Endothelial cell of umbilical vein (primary cell): Measurements from ENCODE around the gene DIP2A. TPM values are rescaled to one million over a fixed set of nuclear protein-coding genes. Genes with fewer than 3 reads are reported as not detected.

ENCODE experiments used
- BruUV-seq: library from RNA; stranded (reverse); fragments of 400-500 nt; replicated peaks from 2 replicates; lab custom pipeline; 2021; lab: Mats Ljungman, UMichigan
- CTCF ChIA-PET: fragments of 300-600, 350-600 bp; sonication (Branson Sonifier 250); formaldehyde crosslinking; loops from one replicate; lab custom pipeline; 2021; ENCODE audit warnings: antibody characterized with exemption, inconsistent platforms; lab: Charles Lee
- POLR2A ChIA-PET: fragments of 300-600, 350-600 bp; sonication (Branson Sonifier 250); formaldehyde crosslinking; loops from one replicate; lab custom pipeline; 2021; ENCODE audit warnings: antibody characterized with exemption, inconsistent platforms; lab: Charles Lee
- DNase-seq: peaks from one replicate; pipeline ENCODE4 v3.0.0-alpha.2; 2011; ENCODE audit warnings: low read depth, low spot score
- FAIRE-seq: peaks from 2 replicates; lab custom pipeline; 2011; peaks lifted over from hg19 to GRCh38; lab: Jason Lieb, UNC
- H2AFZ ChIP-seq: 2 replicates; pipeline ENCODE4 v1.6.0; 2012; ENCODE audit warnings: low read depth, low read length, control low read depth, inconsistent platforms
- H3K27ac ChIP-seq: 2 replicates; pipeline ENCODE4 v1.5.1; 2011; ENCODE audit warnings: low read depth, mild to moderate bottlenecking, control low read depth, low read length, moderate library complexity; ENCODE audit not compliant: insufficient read depth
- H3K27me3 ChIP-seq, 2 experiments: 2 replicates each; pipeline versions ENCODE4 v1.6.0 to v1.6.1; 2011; ENCODE audit warnings: low read length in 2 of 2, mixed read lengths in 1 of 2; ENCODE audit not compliant: control insufficient read depth in 2 of 2, insufficient read depth in 2 of 2
- H3K36me3 ChIP-seq, 2 experiments: 2 replicates in 1 of 2; 3 replicates in 1 of 2; pipeline ENCODE4 v1.5.1; 2011; ENCODE audit warnings: low read length in 2 of 2, mild to moderate bottlenecking in 1 of 2, moderate library complexity in 1 of 2; ENCODE audit not compliant: control insufficient read depth in 2 of 2, insufficient read depth in 2 of 2; ENCODE audit errors: extremely low read depth in 1 of 2
- H3K4me1 ChIP-seq: 3 replicates; pipeline ENCODE4 v1.5.1; 2011; ENCODE audit warnings: mild to moderate bottlenecking, low read length; ENCODE audit not compliant: control insufficient read depth, insufficient read depth; ENCODE audit errors: extremely low read depth
- H3K4me2 ChIP-seq: 2 replicates; pipeline ENCODE4 v1.6.1; 2011; ENCODE audit warnings: low read length, control low read depth, mixed read lengths; ENCODE audit not compliant: insufficient read depth
- H3K4me3 ChIP-seq, 3 experiments: fragments of 200-600 bp in 1 of 3; sonication (generic), shearing (Covaris generic) in 1 of 3; replicated peaks in 1 of 3; 2 replicates each; pipeline ENCODE4 v1.5.1; 2011 to 2016; ENCODE audit warnings: control low read depth in 3 of 3, low read length in 3 of 3, mild to moderate bottlenecking in 2 of 3, inconsistent platforms in 1 of 3, low read depth in 1 of 3, moderate library complexity in 1 of 3; ENCODE audit not compliant: insufficient read depth in 1 of 3
- H3K79me2 ChIP-seq: 2 replicates; pipeline ENCODE4 v1.6.0; 2012; ENCODE audit warnings: low read length, inconsistent platforms; ENCODE audit not compliant: control insufficient read depth, insufficient read depth
- H3K9ac ChIP-seq: replicated peaks from 2 replicates; pipeline ENCODE3; 2011; ENCODE audit warnings: low read length, control low read depth; ENCODE audit not compliant: insufficient read depth; ENCODE audit errors: extremely low read depth
- H3K9me1 ChIP-seq: replicated peaks from 3 replicates; pipeline ENCODE4 v1.6.0; 2011; ENCODE audit warnings: mild to moderate bottlenecking, low read length; ENCODE audit not compliant: control insufficient read depth, insufficient read depth; ENCODE audit errors: extremely low read depth
- H3K9me3 ChIP-seq: replicated peaks from 2 replicates; pipeline ENCODE4 v1.5.1; 2012; ENCODE audit warnings: low read length, inconsistent platforms; ENCODE audit not compliant: control insufficient read depth, insufficient read depth
- H4K20me1 ChIP-seq: replicated peaks from 2 replicates; pipeline ENCODE3; 2011; ENCODE audit warnings: mild to moderate bottlenecking, low read length; ENCODE audit not compliant: control insufficient read depth, insufficient read depth; ENCODE audit errors: extremely low read depth
- EZH2 ChIP-seq: IDR thresholded peaks from 2 replicates; pipeline ENCODE4 v1.6.1; 2012; ENCODE audit warnings: borderline replicate concordance, low read depth, mild to moderate bottlenecking, moderate library complexity, low read length, inconsistent platforms; ENCODE audit not compliant: severe bottlenecking
- FOS ChIP-seq: IDR thresholded peaks from 2 replicates; pipeline ENCODE4 v1.6.1; 2011; ENCODE audit warnings: mild to moderate bottlenecking, low read length, moderate library complexity, borderline replicate concordance; ENCODE audit not compliant: insufficient read depth
- GATA2 ChIP-seq: IDR thresholded peaks from 2 replicates; pipeline ENCODE4 v1.7.0; 2011; ENCODE audit warnings: low read depth, mild to moderate bottlenecking, moderate library complexity, mixed read lengths, low read length; ENCODE audit not compliant: insufficient read length, insufficient read depth
- JUN ChIP-seq: IDR thresholded peaks from 2 replicates; pipeline ENCODE4 v1.6.1; 2011; ENCODE audit warnings: borderline replicate concordance, low read depth; ENCODE audit not compliant: insufficient read length, insufficient read depth
- MAX ChIP-seq: IDR thresholded peaks from 2 replicates; pipeline ENCODE4 v1.6.1; 2011; ENCODE audit not compliant: insufficient read depth, insufficient read length
- MYC ChIP-seq: IDR thresholded peaks from one replicate; pipeline ENCODE4 v1.6.1; 2011; ENCODE audit warnings: mild to moderate bottlenecking, low read depth, low read length
- POLR2A ChIP-seq: IDR thresholded peaks from 2 replicates; pipeline ENCODE4 v1.6.1; 2012; ENCODE audit warnings: low read depth, mild to moderate bottlenecking, control low read depth, low read length
- POLR2AphosphoS5 ChIP-seq: IDR thresholded peaks from 2 replicates; pipeline ENCODE4 v1.6.1; 2012; ENCODE audit warnings: low read depth, mild to moderate bottlenecking, control low read depth, low read length, moderate library complexity; ENCODE audit not compliant: insufficient read depth
- dilution Hi-C: fragments of 300-500 bp; cut with MboI; formaldehyde crosslinking; loops from one replicate; pipeline ENCODE4 v1.15.0; 2019; ENCODE audit warnings: low sequenced_read_pairs; ENCODE audit not compliant: extremely low pct_ligation_motif_present
- intact Hi-C: fragments of 100-400 bp; cut with micrococcal nuclease; formaldehyde crosslinking; loops from one replicate; pipeline ENCODE4 v1.10.0; 2022
- polyA plus RNA-seq, 4 experiments: library from polyadenylated mRNA; depleted of rRNA in 3 of 4; stranded (reverse) in 3 of 4; unstranded in 1 of 4; fragments of >200 nt; gene quantifications; 2 replicates each; pipeline versions ENCODE4 v1.2.1 to v1.2.3, GENCODE V29; 2011 to 2012; ENCODE audit warnings: missing spikeins in 1 of 4
- total RNA-seq: library from RNA; stranded (reverse); gene quantifications from 2 replicates; pipeline ENCODE4 v1.2.3, GENCODE V29; 2021
- TF ChIP-seq, protein P1 (sequence below), 2 donors: IDR thresholded peaks; 1 replicate in 1 of 2; 2 replicates in 1 of 2; pipeline ENCODE4 v1.5.1; 2011; ENCODE audit warnings: low read length in 2 of 2, mild to moderate bottlenecking in 2 of 2, moderate library complexity in 2 of 2, control low read depth in 1 of 2, inconsistent platforms in 1 of 2, low read depth in 1 of 2; ENCODE audit not compliant: insufficient read depth in 1 of 2; ENCODE audit errors: extremely low read depth in 1 of 2

DIP2A gene
- total and polyA plus RNA-seq, 2 donors (not counting 3 experiments of a cell fraction or from before 2014, with no cell fraction given) = 34.5 to 62.1 TPM

DNA sequence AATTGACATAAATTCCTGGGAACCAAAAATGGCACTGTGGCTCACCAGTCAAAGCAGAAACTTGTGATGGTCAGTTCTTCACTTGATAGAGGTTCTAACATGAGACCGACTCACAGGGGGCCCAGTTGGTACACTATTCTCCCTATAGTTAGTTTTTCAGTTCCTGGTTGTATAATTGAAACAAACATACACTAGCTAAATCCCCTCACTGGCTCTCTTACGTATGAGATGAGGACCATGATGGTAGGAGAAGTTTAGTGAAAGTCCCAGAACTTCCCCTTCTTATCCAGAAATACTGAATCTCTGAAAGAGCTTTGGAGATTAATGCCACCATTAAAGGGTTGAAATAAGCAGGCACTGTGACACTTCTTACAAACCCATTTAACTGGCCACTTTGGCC lies 148.9 kb downstream of the DIP2A start:
- no TSS peak for BruUV-seq
- Histone ChIP-seq H3K36me3 (no peaks in the 10 kb centered on the region), H3K9ac (no peak overlapping the region), H3K27ac (no peak overlapping the region), H3K4me3 (no peak overlapping the region), H3K4me1 (no peaks in the 10 kb centered on the region), H3K4me2 (no peak overlapping the region), H3K9me1 (no peaks in the 10 kb centered on the region), H3K27me3 (peaks cover 14 to 17% of the 10 kb centered on the region in 2 experiments), H3K79me2 (no peaks in the 10 kb centered on the region), H3K9me3 (no peaks in the 10 kb centered on the region), H2AFZ (no peak overlapping the region), H4K20me1 (no peaks in the 10 kb centered on the region)
- ChIA-PET CTCF (interaction anchor here (1.1 kb wide), 1 partner anchor 11 kb away, joined by 4 read pairs; no protein-coding TSS in a partner anchor), POLR2A (no interaction called here)
- intact Hi-C loops = no loop called here
- dilution Hi-C loops = no loop called here
- FAIRE-seq = no peak
- no peak for DNase-seq
- TF ChIP-seq POLR2A = no peak
- TF ChIP-seq MYC = no peak
- TF ChIP-seq GATA2 = no peak
- no peak for TF ChIP-seq MAX
- no peak for TF ChIP-seq POLR2AphosphoS5
- TF ChIP-seq, protein P1, sequence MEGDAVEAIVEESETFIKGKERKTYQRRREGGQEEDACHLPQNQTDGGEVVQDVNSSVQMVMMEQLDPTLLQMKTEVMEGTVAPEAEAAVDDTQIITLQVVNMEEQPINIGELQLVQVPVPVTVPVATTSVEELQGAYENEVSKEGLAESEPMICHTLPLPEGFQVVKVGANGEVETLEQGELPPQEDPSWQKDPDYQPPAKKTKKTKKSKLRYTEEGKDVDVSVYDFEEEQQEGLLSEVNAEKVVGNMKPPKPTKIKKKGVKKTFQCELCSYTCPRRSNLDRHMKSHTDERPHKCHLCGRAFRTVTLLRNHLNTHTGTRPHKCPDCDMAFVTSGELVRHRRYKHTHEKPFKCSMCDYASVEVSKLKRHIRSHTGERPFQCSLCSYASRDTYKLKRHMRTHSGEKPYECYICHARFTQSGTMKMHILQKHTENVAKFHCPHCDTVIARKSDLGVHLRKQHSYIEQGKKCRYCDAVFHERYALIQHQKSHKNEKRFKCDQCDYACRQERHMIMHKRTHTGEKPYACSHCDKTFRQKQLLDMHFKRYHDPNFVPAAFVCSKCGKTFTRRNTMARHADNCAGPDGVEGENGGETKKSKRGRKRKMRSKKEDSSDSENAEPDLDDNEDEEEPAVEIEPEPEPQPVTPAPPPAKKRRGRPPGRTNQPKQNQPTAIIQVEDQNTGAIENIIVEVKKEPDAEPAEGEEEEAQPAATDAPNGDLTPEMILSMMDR (IDR thresholded peaks at IDR 0.05; ENCODE audit: extremely low read depth in 1 of 2, insufficient read depth in 1 of 2, low read depth in 1 of 2, low read length in 2 of 2) = no peak
- no peak for TF ChIP-seq EZH2
- TF ChIP-seq JUN = no peak
- TF ChIP-seq FOS = no peak
